IMR-90 (cell line): ENCODE measurements around the gene PGBD5. TPM values are rescaled to one million over a fixed set of nuclear protein-coding genes. Genes with fewer than 3 reads are reported as not detected.

Experiments
- ATAC-seq: fragments of 200-7000 bp; cut with Tn5 transposase; 2 replicates; pipeline ENCODE4 v1.9.1; 2020; ENCODE audit warnings: low read depth, mild to moderate bottlenecking, moderate library complexity
- BruUV-seq: library from RNA; stranded (reverse); fragments of 400-500 nt; replicated peaks from 2 replicates; lab custom pipeline; 2021; lab: Mats Ljungman, UMichigan
- CTCF ChIA-PET: fragments of 300-600 bp; formaldehyde crosslinking; extraction: SDS; loops from one replicate; lab custom pipeline; 2021; ENCODE audit warnings: antibody characterized with exemption; lab: Yijun Ruan, JAX
- POLR2A ChIA-PET: fragments of 300-600 bp; sonication (Branson Sonifier 250); formaldehyde crosslinking; loops from one replicate; lab custom pipeline; 2022; ENCODE audit warnings: antibody characterized with exemption; ENCODE audit not compliant: unreplicated experiment; lab: Charles Lee
- DNase-seq: peaks from one replicate; pipeline ENCODE4 v3.0.0; 2013
- H2AFZ ChIP-seq: replicated peaks from 2 replicates; pipeline ENCODE3; 2013; ENCODE audit warnings: low read length, mild to moderate bottlenecking; ENCODE audit not compliant: poor library complexity
- H2AK5ac ChIP-seq: 2 replicates; pipeline ENCODE4 v1.6.1; 2013; ENCODE audit warnings: low read depth, low read length, inconsistent platforms
- H2AK9ac ChIP-seq: replicated peaks from 2 replicates; pipeline ENCODE3; 2013; ENCODE audit warnings: mild to moderate bottlenecking, low read depth, low read length, moderate library complexity; ENCODE audit not compliant: poor library complexity
- H2BK120ac ChIP-seq: 2 replicates; pipeline ENCODE4 v1.6.1; 2013; ENCODE audit warnings: low read depth, low read length, inconsistent platforms
- H2BK15ac ChIP-seq: 3 replicates; pipeline ENCODE4 v1.6.1; 2013; ENCODE audit warnings: low read depth, low read length, inconsistent platforms
- H2BK20ac ChIP-seq: 2 replicates; pipeline ENCODE4 v1.6.1; 2013; ENCODE audit warnings: low read depth, mild to moderate bottlenecking, inconsistent platforms, low read length, moderate library complexity
- H2BK5ac ChIP-seq: 2 replicates; pipeline ENCODE4 v1.6.1; 2013; ENCODE audit warnings: mild to moderate bottlenecking, low read depth, low read length, inconsistent platforms; ENCODE audit not compliant: poor library complexity, severe bottlenecking
- H3K14ac ChIP-seq: replicated peaks from 2 replicates; pipeline ENCODE4 v1.6.1; 2013; ENCODE audit warnings: low read depth, low read length, inconsistent platforms
- H3K18ac ChIP-seq: 2 replicates; pipeline ENCODE4 v1.6.1; 2013; ENCODE audit warnings: low read depth, low read length, control low read depth
- H3K23ac ChIP-seq: 2 replicates; pipeline ENCODE4 v1.6.1; 2013; ENCODE audit warnings: low read depth, low read length, inconsistent platforms
- H3K27ac ChIP-seq: 2 replicates; pipeline ENCODE4 v1.5.1; 2013; ENCODE audit warnings: mild to moderate bottlenecking, control low read depth, low read length; ENCODE audit not compliant: insufficient read depth
- H3K27me3 ChIP-seq: 2 replicates; pipeline ENCODE4 v1.6.1; 2013; ENCODE audit warnings: low read length; ENCODE audit not compliant: control insufficient read depth, insufficient read depth
- H3K36me3 ChIP-seq: 2 replicates; pipeline ENCODE4 v1.6.1; 2013; ENCODE audit warnings: low read length, mixed read lengths; ENCODE audit not compliant: control insufficient read depth, insufficient read depth
- H3K4ac ChIP-seq: 2 replicates; pipeline ENCODE4 v1.6.1; 2013; ENCODE audit warnings: low read depth, low read length, inconsistent platforms
- H3K4me1 ChIP-seq: 2 replicates; pipeline ENCODE4 v1.6.1; 2013; ENCODE audit warnings: low read length, mixed read lengths; ENCODE audit not compliant: control insufficient read depth, insufficient read depth
- H3K4me2 ChIP-seq: 2 replicates; pipeline ENCODE4 v1.6.1; 2013; ENCODE audit warnings: low read depth, mild to moderate bottlenecking, control low read depth, low read length, moderate library complexity
- H3K4me3 ChIP-seq: 2 replicates; pipeline ENCODE4 v1.5.1; 2013; ENCODE audit warnings: low read depth, mild to moderate bottlenecking, control low read depth, low read length, moderate library complexity; ENCODE audit not compliant: insufficient read depth
- H3K56ac ChIP-seq: 2 replicates; pipeline ENCODE4 v1.6.1; 2013; ENCODE audit warnings: low read length, inconsistent platforms; ENCODE audit not compliant: insufficient read depth; ENCODE audit errors: extremely low read depth
- H3K79me1 ChIP-seq, 2 experiments: 2 replicates each; pipeline ENCODE4 v1.6.1; 2013; ENCODE audit warnings: low read length in 2 of 2, inconsistent platforms in 1 of 2, low read depth in 1 of 2
- H3K9ac ChIP-seq: 2 replicates; pipeline ENCODE4 v1.6.1; 2013; ENCODE audit warnings: low read depth, low read length, control low read depth
- H3K9me1 ChIP-seq: 2 replicates; pipeline ENCODE4 v1.6.1; 2013; ENCODE audit warnings: low read length, inconsistent platforms; ENCODE audit not compliant: insufficient read depth
- H3K9me3 ChIP-seq: 2 replicates; pipeline ENCODE4 v1.6.1; 2013; ENCODE audit warnings: low read length; ENCODE audit not compliant: control insufficient read depth, insufficient read depth
- H4K20me1 ChIP-seq: 2 replicates; pipeline ENCODE4 v1.6.1; 2013; ENCODE audit warnings: low read length, inconsistent platforms; ENCODE audit not compliant: insufficient read depth
- H4K5ac ChIP-seq: 2 replicates; pipeline ENCODE4 v1.6.1; 2013; ENCODE audit warnings: mild to moderate bottlenecking, low read depth, low read length, control low read depth
- H4K8ac ChIP-seq, 2 experiments: 2 replicates each; pipeline ENCODE4 v1.6.1; 2013; ENCODE audit warnings: low read depth in 2 of 2, low read length in 2 of 2, control low read depth in 1 of 2, inconsistent platforms in 1 of 2
- H4K91ac ChIP-seq: 2 replicates; pipeline ENCODE4 v1.6.1; 2013; ENCODE audit warnings: low read depth, low read length, inconsistent platforms; ENCODE audit not compliant: insufficient read depth
- BHLHE40 ChIP-seq: fragments of 150-350 bp; IDR thresholded peaks from 2 replicates; pipeline ENCODE4 v1.6.1; 2016; ENCODE audit warnings: mild to moderate bottlenecking, low read depth, low read length
- CEBPB ChIP-seq: IDR thresholded peaks from 2 replicates; pipeline ENCODE4 v1.6.1; 2012; ENCODE audit warnings: low read depth, low read length, improper control_type of control experiment
- CHD1 ChIP-seq: IDR thresholded peaks from 2 replicates; pipeline ENCODE4 v1.6.1; 2012; ENCODE audit warnings: low read depth, low read length, improper control_type of control experiment
- FOS ChIP-seq: fragments of 150-350 bp; IDR thresholded peaks from 2 replicates; pipeline ENCODE4 v1.6.1; 2016; ENCODE audit warnings: low read depth, low read length
- MAFK ChIP-seq: IDR thresholded peaks from 2 replicates; pipeline ENCODE4 v1.6.1; 2012; ENCODE audit warnings: low read depth, low read length, improper control_type of control experiment
- MAZ ChIP-seq: IDR thresholded peaks from 2 replicates; pipeline ENCODE4 v1.6.1; 2012; ENCODE audit warnings: low read depth, mild to moderate bottlenecking, low read length, improper control_type of control experiment, moderate library complexity, borderline replicate concordance
- MXI1 ChIP-seq: IDR thresholded peaks from 2 replicates; pipeline ENCODE4 v1.6.1; 2012; ENCODE audit warnings: low read depth, mild to moderate bottlenecking, low read length, moderate library complexity, borderline replicate concordance
- NFE2L2 ChIP-seq: fragments of 150-350 bp; IDR thresholded peaks from 2 replicates; pipeline ENCODE4 v1.6.1; 2016; ENCODE audit warnings: low read depth, mild to moderate bottlenecking, low read length
- POLR2A ChIP-seq: IDR thresholded peaks from 2 replicates; pipeline ENCODE4 v1.6.1; 2012; ENCODE audit warnings: mild to moderate bottlenecking, low read depth, low read length
- RAD21 ChIP-seq: IDR thresholded peaks from 2 replicates; pipeline ENCODE4 v1.6.1; 2012; ENCODE audit warnings: low read length, improper control_type of control experiment
- RCOR1 ChIP-seq: IDR thresholded peaks from 2 replicates; pipeline ENCODE4 v1.6.1; 2012; ENCODE audit warnings: mild to moderate bottlenecking, low read length, improper control_type of control experiment; ENCODE audit not compliant: insufficient replicate concordance
- RFX5 ChIP-seq: IDR thresholded peaks from 2 replicates; pipeline ENCODE4 v1.8.0; 2012; ENCODE audit warnings: low read depth, mild to moderate bottlenecking, low read length, moderate library complexity
- SMC3 ChIP-seq: fragments of 150-350 bp; IDR thresholded peaks from 2 replicates; pipeline ENCODE4 v1.6.1; 2016; ENCODE audit warnings: low read depth, mild to moderate bottlenecking, antibody characterized with exemption, low read length, moderate library complexity
- WGBS, 2 experiments: methylation state at CpG; one replicate each; pipeline versions ENCODE4 v1.1.5 to v1.1.7; 2013; ENCODE audit warnings: missing lambda C conversion rate in 2 of 2; ENCODE audit not compliant: insufficient read length in 1 of 2; ENCODE audit errors: extremely low coverage in 2 of 2; 5-methylcytosine and 5-hydroxymethylcytosine counted together
- dilution Hi-C: fragments of 300-500 bp; cut with HindIII; formaldehyde crosslinking; loops from one replicate; pipeline ENCODE4 v1.14.3; 2018; ENCODE audit warnings: low sequenced_read_pairs; ENCODE audit not compliant: unreplicated experiment
- in situ Hi-C: fragments of 300-500 bp; cut with MboI; formaldehyde crosslinking; loops from 3 replicates; pipeline ENCODE4 v1.14.3; 2019; ENCODE audit warnings: low sequenced_read_pairs, inconsistent platforms, mixed read lengths
- intact Hi-C: fragments of 100-400 bp; cut with micrococcal nuclease; formaldehyde crosslinking; loops from 2 replicates; pipeline ENCODE4 v1.10.0; 2022
- polyA plus RNA-seq, 3 experiments: library from polyadenylated mRNA; depleted of rRNA; stranded (reverse); fragments of >200 nt; gene quantifications; 2 replicates each; pipeline ENCODE4 v1.2.3, GENCODE V29; 2012; ENCODE audit warnings: low replicate concordance in 1 of 3
- total RNA-seq: library from RNA; depleted of rRNA; stranded (reverse); fragments of >200 nt; gene quantifications from 2 replicates; pipeline ENCODE4 v1.2.3, GENCODE V29; 2012
- TF ChIP-seq, protein P1 (sequence below): conservative IDR thresholded peaks from 2 replicates; pipeline ENCODE4 v1.5.1; 2012; ENCODE audit warnings: mild to moderate bottlenecking, low read depth, low read length, improper control_type of control experiment
- TF ChIP-seq, protein P2 (sequence below): fragments of 150-350 bp; IDR thresholded peaks from 2 replicates; pipeline ENCODE4 v1.6.1; 2017; ENCODE audit warnings: mild to moderate bottlenecking, antibody characterized with exemption, low read length, low read depth
- TF ChIP-seq, protein P3 (sequence below): fragments of 150-350 bp; IDR thresholded peaks from 2 replicates; pipeline ENCODE4 v1.6.1; 2016; ENCODE audit warnings: low read depth, mild to moderate bottlenecking, low read length, moderate library complexity, borderline replicate concordance

The PGBD5 gene
- total and polyA plus RNA-seq, 2 of the 4 experiments (the other 2 are of a cell fraction) = 0.18 to 0.36 TPM

DNA sequence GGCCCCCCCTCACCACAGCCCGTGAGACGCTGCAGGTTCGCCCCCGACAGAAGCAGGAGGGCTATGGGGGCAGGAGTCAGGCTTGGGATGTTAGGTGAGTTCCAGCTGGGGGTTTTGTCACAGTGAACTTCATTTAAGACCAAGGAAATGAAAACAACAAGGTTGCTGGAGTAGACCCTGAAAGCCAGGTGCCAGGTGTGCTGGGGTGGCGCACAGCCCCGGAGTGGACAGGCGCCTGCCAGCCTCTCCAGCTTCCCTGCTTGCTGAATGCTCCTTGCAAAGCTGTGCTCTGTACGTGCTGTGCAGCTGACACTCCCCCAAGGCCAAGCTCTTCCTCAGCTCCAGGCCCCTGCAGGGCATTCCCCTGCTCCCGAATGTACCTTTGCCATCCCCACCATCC lies 102.4 kb downstream of the PGBD5 start:
- Histone ChIP-seq H4K5ac (no peak overlapping the region), H3K9me1 (no peaks in the 10 kb centered on the region), H2BK5ac (no peak overlapping the region), H3K4me2 (no peak overlapping the region), H3K9ac (no peak overlapping the region), H3K4ac (no peak overlapping the region), H3K27me3 (no peaks in the 10 kb centered on the region), H2BK120ac (no peak overlapping the region), H3K36me3 (no peaks in the 10 kb centered on the region), H4K20me1 (no peaks in the 10 kb centered on the region), H4K91ac (no peak overlapping the region), H3K9me3 (no peaks in the 10 kb centered on the region), H2BK20ac (no peak overlapping the region), H3K18ac (no peak overlapping the region), H2AK9ac (no peak overlapping the region), H3K79me1 (no peaks in the 10 kb centered on the region), H2AFZ (no peak overlapping the region), H3K4me3 (no peak overlapping the region), H2AK5ac (no peak overlapping the region), H3K27ac (no peak overlapping the region), H4K8ac (no peak overlapping the region), H2BK15ac (no peak overlapping the region), H3K14ac (no peak overlapping the region), H3K4me1 (no peaks in the 10 kb centered on the region), H3K23ac (no peak overlapping the region), H3K56ac (no peak overlapping the region)
- dilution Hi-C loops = no loop called here
- WGBS, 2 experiments = 92% methylated on average over 2 of the region's 9 CpGs; no CpG with 5 or more reads in 1 of the 2 experiments
- in situ Hi-C loops = loop anchor here (25.0 kb wide), 1 partner anchor 1061 kb away; the partner anchor contains the start of gene RAB4A
- no peak for ATAC-seq
- ChIA-PET CTCF (no interaction called here), POLR2A (no interaction called here)
- TF ChIP-seq, protein P1, sequence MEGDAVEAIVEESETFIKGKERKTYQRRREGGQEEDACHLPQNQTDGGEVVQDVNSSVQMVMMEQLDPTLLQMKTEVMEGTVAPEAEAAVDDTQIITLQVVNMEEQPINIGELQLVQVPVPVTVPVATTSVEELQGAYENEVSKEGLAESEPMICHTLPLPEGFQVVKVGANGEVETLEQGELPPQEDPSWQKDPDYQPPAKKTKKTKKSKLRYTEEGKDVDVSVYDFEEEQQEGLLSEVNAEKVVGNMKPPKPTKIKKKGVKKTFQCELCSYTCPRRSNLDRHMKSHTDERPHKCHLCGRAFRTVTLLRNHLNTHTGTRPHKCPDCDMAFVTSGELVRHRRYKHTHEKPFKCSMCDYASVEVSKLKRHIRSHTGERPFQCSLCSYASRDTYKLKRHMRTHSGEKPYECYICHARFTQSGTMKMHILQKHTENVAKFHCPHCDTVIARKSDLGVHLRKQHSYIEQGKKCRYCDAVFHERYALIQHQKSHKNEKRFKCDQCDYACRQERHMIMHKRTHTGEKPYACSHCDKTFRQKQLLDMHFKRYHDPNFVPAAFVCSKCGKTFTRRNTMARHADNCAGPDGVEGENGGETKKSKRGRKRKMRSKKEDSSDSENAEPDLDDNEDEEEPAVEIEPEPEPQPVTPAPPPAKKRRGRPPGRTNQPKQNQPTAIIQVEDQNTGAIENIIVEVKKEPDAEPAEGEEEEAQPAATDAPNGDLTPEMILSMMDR = no peak
- TF ChIP-seq MAFK (no peak), CEBPB (no peak), SMC3 (no peak), MXI1 (no peak), RFX5 (no peak), BHLHE40 (no peak), FOS (no peak), RAD21 (no peak), NFE2L2 (no peak), POLR2A (no peak), RCOR1 (no peak), CHD1 (no peak), MAZ (no peak)
- TF ChIP-seq, protein P2, sequence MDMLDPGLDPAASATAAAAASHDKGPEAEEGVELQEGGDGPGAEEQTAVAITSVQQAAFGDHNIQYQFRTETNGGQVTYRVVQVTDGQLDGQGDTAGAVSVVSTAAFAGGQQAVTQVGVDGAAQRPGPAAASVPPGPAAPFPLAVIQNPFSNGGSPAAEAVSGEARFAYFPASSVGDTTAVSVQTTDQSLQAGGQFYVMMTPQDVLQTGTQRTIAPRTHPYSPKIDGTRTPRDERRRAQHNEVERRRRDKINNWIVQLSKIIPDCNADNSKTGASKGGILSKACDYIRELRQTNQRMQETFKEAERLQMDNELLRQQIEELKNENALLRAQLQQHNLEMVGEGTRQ = no peak
- TF ChIP-seq, protein P3, sequence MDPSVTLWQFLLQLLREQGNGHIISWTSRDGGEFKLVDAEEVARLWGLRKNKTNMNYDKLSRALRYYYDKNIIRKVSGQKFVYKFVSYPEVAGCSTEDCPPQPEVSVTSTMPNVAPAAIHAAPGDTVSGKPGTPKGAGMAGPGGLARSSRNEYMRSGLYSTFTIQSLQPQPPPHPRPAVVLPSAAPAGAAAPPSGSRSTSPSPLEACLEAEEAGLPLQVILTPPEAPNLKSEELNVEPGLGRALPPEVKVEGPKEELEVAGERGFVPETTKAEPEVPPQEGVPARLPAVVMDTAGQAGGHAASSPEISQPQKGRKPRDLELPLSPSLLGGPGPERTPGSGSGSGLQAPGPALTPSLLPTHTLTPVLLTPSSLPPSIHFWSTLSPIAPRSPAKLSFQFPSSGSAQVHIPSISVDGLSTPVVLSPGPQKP = no peak
- DNase-seq = no peak
- no TSS peak for BruUV-seq
- intact Hi-C loops = no loop called here
